ENCODE results near the gene MLXIP. TPM values are rescaled to one million over a fixed set of nuclear protein-coding genes. Genes with fewer than 3 reads are reported as not detected.

Gene MLXIP
- total and polyA plus RNA-seq, 7 donors = 50.9 to 184 (median 114) TPM

DNA sequence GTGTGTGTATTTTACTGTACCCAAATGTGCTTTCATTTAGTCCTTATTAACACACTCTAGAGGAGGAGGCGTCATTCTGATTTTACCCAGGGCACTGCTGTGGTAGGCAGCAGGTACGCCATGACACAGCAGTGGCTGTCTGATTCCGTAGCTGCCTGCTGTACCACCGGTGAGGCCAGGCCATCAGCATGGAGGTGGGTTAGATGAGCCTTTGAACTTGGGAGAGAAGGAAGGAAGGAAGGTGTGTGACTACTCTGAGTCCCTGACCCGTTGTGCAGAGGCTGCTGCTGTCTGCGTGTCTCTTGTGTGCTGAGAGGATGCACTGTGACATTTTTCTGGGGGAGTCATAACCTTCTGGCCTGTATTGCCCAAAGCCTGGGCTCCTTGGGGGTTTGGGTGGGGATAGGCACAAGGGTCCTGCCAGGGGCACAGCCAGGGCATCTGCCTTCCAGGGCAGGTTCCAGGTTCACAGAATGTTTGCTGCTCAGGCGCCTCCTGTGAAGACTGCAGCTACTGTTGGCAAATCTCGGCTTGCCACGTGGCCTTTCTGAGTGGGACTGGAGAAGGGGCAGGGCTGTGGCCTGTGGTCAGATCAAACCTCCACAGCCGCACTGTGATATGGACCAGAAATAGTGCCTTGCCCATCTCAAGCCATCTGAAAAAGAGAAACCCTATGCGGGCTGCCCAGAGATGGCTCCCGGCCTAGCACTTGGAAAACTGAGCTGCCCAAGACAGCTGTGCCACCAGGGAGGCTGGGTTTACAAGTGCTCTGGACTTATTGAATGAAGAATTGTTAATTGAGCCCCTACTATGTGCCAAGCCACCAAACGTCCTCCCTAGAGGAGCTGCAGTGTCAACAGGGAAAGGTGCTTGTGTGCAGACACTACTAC lies 47.1 kb downstream of the MLXIP start:
- peak; percentile 71 to 90 (median 75) for ATAC-seq
- 37 to 55% (median 41%) methylated on average over 13 of the region's 13 CpGs for WGBS, 3 donors
- intact Hi-C loops (cut with DNase I) = loop anchor here in 1 of 2 donors (5.0 kb wide), 1 partner anchor 38 kb away; no protein-coding TSS in a partner anchor

GRCh38 chr12:122126342-122126635 lies 47.7 kb downstream of the MLXIP start:
- TF ChIP-seq CTCF (IDR thresholded peaks at IDR 0.05) = no peak
- Histone ChIP-seq H3K4me3 (no peak overlapping the region), H3K27ac (peak overlapping the region; percentile 88), H3K4me1 (peaks cover 67% of the 10 kb centered on the region), H3K9me3 (no peaks in the 10 kb centered on the region), H3K27me3 (ENCODE audit: insufficient read depth in 3 of 3, low read length in 2 of 3) (no peaks in the 10 kb centered on the region), H3K36me3 (ENCODE audit: insufficient read depth in 1 of 2, low read depth in 1 of 2) (peaks cover 0 to 42% of the 10 kb centered on the region in 2 donors)
- DNase-seq (no peak), ATAC-seq (no peak)
- WGBS, 3 donors = 54 to 72% (median 55%) methylated on average over 7 of the region's 7 CpGs
- intact Hi-C loops (cut with DNase I) = loop anchor here in 1 of 2 donors (5.0 kb wide), 1 partner anchor 39 kb away; no protein-coding TSS in a partner anchor

More for the DNA sequence above, 47.1 kb downstream of the MLXIP start:
- TF ChIP-seq CTCF (IDR thresholded peaks at IDR 0.05) = no peak
- H3K9me3 ChIP-seq = no peaks in the 10 kb centered on the region
- peak; percentile 61 to 82 for DNase-seq
- peaks cover 67% of the 10 kb centered on the region for H3K4me1 ChIP-seq
- H3K36me3 ChIP-seq (ENCODE audit: insufficient read depth in 1 of 2, low read depth in 1 of 2) = peaks cover 0 to 37% of the 10 kb centered on the region in 2 donors
- no peaks in the 10 kb centered on the region for H3K27me3 ChIP-seq (ENCODE audit: insufficient read depth in 3 of 3, low read length in 2 of 3)
- peak overlapping the region; percentile 88 for H3K27ac ChIP-seq
- no peak overlapping the region for H3K4me3 ChIP-seq

DNA sequence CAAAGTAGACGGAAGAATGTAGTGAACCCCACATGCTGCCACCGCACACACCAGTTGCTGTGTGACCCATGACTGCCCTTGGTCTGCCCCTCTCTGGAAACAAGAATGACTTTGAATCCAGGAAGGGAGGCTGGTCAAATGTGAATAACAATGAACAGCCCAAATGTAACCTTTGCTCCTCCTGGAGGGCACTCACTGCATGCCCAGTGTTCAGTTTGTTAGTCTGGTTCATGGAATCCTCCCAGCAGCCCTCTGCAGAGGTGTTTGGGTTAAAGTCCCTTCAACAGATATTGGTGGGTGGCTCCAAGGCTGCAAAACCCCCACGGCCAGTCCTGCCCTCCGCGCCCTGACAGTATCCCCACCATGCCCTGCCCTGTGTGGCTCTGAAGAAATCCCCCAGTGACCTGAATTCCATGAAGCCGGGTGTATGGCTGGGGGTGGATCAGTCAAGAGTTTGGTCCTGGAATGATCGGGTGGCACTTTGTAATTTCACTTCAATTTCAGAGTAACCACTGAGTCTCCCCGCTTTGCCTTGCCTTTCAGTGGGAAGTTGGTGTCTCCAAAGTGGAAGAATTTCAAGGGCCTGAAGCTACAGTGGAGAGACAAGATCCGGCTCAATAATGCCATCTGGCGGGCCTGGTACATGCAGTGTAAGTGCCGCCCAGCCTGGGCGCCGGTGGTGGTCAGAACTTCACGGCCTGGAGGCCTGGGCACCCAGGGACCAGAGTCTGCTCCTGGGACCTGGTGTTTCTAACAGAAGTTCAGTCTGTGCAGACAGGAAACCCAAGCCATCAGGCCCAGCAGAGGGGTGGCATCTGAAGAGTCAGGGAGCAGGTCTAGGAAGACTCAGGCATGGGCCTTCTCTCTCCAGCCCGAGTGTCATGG lies 48.4 kb downstream of the MLXIP start:
- H3K9me3 ChIP-seq = no peaks in the 10 kb centered on the region
- no peak overlapping the region for H3K4me3 ChIP-seq
- H3K36me3 ChIP-seq (ENCODE audit: insufficient read depth in 1 of 2, low read depth in 1 of 2) = peaks cover 0 to 49% of the 10 kb centered on the region in 2 donors
- 74 to 81% (median 76%) methylated on average over 15 of the region's 15 CpGs for WGBS, 3 donors
- peak; percentile 20 for TF ChIP-seq CTCF (IDR thresholded peaks at IDR 0.05)
- DNase-seq = no peak
- peak overlapping the region; percentile 88 for H3K27ac ChIP-seq
- no peaks in the 10 kb centered on the region for H3K27me3 ChIP-seq (ENCODE audit: insufficient read depth in 3 of 3, low read length in 2 of 3)
- H3K4me1 ChIP-seq = peaks cover 61% of the 10 kb centered on the region
- no peak for ATAC-seq
- intact Hi-C loops (cut with DNase I) = loop anchor here in 1 of 2 donors (5.0 kb wide), 1 partner anchor 40 kb away; no protein-coding TSS in a partner anchor

DNA sequence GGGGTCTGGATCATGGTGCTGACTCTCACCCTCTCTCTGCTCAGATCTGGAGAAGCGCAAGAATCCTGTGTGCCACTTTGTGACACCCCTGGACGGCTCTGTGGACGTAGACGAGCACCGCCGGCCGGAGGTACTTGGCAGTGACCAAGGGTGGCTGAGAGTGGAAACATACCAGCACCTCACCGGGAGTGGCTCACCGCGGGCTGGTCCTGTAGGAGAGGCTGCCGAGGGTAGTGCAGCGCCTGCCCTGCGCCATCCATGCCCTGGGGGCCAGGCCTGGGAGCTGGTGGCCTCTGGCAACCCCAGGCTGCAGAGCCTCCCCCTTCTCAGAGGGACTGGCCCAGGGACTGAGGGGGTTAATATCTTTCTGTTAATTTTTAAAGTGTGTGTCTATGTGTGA lies 49.3 kb downstream of the MLXIP start:
- DNase-seq (no peak), ATAC-seq (no peak)
- intact Hi-C loops (cut with DNase I) = loop anchor here in 1 of 2 donors (5.0 kb wide), 1 partner anchor 41 kb away; no protein-coding TSS in a partner anchor
- peaks cover 0 to 58% of the 10 kb centered on the region in 2 donors for H3K36me3 ChIP-seq (ENCODE audit: insufficient read depth in 1 of 2, low read depth in 1 of 2)
- peaks cover 52% of the 10 kb centered on the region for H3K4me1 ChIP-seq
- H3K27me3 ChIP-seq (ENCODE audit: insufficient read depth in 3 of 3, low read length in 2 of 3) = no peaks in the 10 kb centered on the region
- TF ChIP-seq CTCF (IDR thresholded peaks at IDR 0.05) = no peak
- no peaks in the 10 kb centered on the region for H3K9me3 ChIP-seq
- peak overlapping the region; percentile 88 for H3K27ac ChIP-seq
- H3K4me3 ChIP-seq = no peak overlapping the region
- 68 to 76% (median 72%) methylated on average over 12 to 13 of the region's 13 CpGs for WGBS, 3 donors

Data from psoas muscle (tissue), 8 donors.